Measurements from ENCODE around the gene SPINK8.
"Not testable (repeated sequence)": the region's sequence is repeated elsewhere in the genome, so short reads cannot be mapped to it uniquely, and the experiment has no call there.

The SPINK8 gene

DNA sequence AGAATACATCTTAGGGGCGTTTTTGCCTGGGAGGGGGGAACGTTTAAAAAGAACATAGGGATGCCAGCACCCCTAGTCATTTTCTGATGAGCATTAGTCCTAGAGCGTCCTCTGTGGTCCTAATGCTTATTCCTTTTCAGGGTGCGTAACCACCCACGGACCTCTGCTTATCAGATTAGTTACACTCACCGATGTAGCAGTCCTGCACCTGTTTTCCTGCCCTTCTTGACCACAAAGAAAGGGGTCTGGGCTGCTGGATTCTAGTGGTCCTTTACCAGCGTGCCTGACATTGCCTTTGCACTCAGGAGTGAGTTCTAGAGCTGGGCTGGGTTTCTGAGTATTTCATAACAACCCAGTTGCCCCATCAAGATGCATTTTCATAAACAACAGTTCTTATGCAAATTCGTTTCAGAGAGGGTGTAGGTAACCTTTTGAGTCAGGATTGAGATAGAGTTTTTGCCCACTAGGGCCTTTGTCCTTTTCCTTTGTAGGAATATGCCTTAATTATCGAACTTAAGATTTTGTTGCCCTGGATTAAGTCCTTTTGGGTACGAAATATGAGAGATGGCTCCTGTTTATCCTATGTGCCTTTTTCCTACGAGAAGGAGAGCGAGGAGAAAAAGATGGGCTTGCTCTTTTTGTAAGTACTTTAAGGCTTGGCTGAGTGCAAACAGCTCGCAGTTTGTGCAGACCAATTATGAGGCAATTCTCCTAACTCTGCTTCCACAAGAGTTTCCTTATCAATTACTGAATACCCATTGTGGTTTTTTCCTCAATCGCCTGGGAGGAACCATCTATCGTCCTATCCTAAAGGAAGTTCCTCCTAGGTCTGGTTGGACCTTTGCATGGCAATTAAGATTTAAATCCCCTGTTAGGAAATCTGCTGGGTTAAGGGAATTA lies at the start of gene SPINK8:
Gene SPINK8, minus strand, starts transcription at position 316 of the 900 bp plus-strand sequence. CDS start 5,320 bp downstream, outside the sequence.
- not testable (repeated sequence) for DNase-seq

DNA sequence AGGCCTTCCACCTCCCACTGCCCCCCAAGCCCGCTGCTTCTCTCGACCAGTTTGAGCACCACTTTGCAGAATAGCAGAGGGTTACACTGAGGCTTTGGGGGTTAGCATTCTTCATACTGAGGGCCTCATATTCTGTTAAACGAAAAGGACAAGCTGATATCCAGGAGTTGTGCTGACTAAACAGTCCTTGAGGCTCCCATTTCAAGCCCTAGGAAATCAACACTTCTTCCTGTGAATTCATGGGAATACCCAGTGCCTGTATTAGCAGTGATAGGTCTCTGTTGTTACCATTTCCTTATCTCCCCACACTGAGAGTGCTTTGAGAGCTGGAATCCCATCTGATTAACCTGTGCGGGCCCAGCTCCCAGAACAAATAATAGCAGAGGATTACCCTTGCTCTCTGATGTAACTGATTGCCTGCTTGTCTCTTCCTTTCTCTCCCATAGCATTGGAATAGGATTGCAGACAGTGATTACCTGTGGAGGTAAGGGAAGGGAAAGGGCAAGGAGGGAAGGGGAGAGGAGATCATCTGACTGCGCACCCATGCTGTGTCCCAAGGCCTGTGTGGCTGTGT lies 39.5 kb upstream of the SPINK8 start:
- DNase-seq: no peak

DNA sequence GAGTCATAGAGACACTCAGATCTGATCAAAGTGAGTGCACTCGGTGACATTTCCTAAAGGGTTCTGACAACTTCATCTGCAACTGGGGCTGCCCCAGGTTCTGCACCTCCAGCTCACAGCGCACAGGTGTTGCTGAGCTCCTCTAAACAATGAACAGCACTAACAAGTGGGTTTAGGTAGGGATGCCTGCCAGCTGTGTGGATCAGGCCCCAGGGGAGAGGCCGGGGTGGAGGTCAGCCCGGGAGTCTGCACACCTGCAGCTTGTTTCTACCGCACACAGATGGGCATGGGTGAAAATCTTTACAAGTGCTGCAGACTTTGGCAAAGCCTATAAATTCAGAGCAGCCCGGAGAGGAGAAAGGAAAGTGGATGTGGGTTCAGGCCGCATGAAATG lies 38.9 kb upstream of the SPINK8 start:
- DNase-seq: no peak

DNA sequence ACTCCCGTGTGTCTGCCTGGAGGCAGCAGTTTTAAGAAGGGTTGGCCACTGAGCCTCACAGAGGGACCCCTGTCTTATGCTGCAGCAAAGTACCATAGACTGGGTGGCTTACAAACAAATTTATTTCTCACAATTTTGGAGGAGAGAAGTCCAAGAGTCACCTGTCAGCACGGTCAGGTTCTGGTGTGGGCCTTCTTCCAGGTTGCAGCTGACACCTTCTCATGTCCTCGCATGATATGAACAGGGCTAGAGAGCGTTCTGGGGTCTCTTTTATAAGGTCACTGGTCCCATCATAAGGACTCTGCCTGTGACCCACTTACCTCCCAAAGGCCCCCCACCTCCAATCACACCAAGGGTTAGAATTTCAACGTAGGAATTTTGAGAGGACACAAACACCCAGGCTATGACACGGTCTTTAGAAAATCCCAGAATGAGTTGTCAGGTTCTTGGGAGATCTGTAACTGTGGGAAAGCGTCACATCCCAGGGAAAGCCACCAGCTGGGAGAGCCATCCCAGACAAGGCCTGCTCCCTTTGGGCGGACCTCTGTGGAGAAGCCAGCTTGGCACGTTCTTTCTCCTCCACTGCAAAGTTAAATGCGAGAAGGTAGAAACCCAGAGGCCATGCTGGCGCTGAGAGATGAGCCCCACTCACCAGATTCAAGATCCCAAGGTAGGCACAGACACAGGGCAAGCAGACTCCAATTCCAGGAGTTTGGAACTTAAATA lies 38.4 kb upstream of the SPINK8 start, which contains the start of gene FBXW12:
Gene FBXW12, plus strand, starts transcription at position 569 of the 726 bp plus-strand sequence. CDS start 549 bp downstream, outside the sequence.
- no peak for DNase-seq

DNA sequence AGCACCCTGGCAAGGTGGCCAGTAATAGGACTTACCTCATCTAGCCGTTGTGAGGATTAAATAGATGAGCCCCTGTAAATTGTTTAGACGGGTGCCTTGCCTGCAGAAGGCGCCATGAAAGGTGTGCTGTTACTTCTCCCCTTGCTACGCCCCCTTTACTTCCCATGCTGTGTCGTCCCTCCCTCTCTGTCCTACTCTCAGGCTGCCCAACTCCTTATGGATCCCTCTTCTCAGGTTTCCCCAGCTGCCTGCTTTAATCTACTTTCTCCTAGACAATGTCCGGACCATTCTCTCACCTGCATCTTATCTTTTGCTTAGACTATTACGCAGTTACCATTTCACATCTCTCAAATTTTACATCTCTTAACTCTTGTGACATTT lies 36.9 kb upstream of the SPINK8 start:
- DNase-seq: no peak

DNA sequence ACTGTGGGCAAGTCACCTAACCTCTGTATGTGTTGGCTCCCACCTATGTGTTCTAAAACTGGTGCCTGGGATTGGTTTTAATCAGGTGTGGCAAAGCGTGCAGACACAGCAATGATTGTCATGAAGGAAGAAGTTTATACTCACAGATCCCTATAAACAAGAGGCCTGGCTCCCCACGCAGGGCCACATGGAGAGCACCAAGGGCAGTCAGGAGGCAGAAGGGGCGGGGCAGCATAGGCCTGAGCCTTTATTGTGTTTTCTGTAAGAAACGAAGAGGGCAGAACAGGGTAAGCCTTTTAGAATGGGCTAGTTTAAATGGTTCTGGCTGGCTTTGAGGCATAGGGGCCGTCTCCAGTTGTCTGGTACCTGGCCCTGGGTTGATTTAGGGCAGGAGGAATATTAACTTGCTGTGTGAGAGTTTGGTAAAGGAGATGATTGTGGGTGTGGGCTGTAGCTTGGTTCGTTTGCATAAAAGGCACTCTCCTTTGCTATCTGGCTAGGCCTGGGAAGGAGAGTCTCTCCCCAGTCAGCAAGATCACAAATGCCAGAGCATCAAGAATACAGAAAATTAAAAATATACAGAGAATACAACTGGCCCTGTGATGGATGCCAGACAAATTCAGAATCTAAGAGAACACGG lies 36.4 kb upstream of the SPINK8 start:
- no peak for DNase-seq

DNA sequence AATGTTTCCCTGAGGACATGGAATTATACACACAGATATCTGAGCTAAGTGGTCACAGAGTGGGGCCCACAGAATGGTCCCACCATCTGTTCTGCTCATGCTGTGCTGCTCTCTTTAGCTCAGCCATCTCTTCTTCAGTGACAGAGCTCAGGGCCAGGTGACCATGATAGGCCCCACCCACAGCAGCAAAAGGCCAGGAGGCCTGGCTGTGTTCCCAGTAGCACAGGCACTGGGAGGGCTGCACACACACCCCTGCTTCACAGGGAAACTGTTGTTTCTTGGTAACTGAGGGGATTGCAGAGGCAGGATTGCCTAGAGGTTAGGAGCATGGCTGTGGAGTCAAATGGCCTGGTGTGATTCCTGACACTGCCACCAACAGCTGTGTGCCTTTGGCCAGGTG lies 33.7 kb upstream of the SPINK8 start:
- no peak for DNase-seq

DNA sequence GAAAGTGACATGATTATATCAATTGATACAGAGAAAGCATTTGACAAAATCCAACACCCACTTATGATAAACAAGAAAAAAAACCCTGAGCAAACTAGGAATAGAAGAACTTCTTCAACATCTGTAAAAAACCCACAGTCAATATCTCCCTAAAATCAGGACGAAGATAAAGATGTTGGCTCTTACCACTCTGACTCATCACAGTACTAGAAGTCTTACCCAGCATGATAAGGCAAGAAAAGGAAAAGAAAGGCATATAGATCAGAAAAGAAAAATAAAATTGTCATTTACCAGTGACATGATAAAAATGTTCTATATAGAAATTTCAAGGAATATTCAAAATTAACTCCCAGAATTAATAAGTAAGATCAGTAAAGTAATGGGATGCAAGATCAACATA lies 31.4 kb upstream of the SPINK8 start:
- no peak for DNase-seq

DNA sequence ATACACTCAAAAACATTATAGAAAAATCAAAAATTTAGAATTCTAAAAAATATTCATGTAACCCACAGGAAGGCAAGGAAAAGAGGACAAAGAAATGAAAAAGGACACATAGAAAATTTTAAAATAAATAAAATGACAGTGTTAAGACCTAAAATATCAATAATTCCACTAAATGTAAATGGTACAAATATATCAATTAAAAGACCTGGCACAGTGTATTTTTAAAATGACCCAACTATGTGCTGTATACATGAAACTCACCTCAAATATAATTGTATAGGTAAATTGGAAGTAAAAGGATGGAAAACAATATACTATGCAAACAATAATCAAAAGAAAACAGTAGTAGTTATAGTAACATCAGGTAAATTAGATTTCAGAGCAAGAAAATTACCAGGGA lies 28.5 kb upstream of the SPINK8 start:
- DNase-seq: no peak

DNA sequence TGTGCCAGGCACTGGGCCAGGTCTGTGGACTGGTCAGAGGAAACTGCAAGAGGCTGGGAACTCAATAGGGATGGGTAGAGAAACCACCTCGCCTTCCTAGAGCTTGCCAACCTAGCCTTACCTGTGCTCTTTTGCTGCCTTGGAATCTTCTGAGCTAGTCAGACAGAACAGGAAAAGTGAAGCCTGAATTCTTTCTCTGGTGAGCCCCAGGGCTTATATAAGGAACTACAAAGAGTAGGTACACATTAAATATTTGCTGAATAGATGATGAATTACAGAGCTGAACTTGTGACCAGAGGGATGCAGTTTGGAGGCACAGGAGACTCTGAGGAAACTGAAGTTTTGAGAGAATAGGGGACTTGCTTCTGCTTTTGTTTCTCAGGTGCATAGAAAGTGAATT lies 23.0 kb upstream of the SPINK8 start:
- DNase-seq: no peak

DNA sequence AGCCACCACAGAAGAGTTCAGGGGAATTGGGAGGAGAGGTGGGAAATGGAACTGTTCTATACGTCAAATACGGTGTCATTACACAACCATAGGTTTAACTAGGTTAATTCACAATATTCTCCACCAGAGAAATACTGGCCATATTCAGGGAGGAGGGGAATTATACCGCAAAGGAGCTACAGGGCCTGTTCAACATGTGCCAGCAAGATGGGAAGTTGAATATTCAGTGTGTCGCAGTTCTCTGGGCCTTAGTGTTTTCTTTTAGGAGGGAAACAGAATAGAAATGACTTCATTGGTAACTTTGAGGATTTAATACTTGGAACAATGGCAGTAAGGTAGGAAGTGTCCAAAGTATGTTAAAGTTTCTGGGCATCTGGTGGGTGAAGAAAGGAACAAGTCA lies 20.5 kb upstream of the SPINK8 start:
- DNase-seq: no peak

DNA sequence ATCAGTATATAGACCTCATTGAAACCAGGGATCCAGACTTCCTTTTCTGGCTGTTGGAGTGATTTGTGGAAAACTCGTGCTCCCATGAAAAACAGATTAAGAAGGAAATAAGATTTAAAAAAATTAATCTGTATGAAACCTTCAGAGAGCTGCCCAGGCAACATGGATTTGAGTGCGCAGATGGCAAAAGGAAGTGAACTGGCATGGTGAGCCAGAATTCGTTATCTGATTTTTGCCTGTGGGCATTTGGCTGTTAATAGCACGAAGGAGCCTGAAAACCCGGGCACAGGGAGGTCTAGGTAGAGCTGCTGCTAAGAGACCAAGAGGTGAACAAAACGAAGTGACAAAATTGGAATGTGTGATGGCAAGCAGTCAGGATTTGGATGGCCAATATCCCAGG lies 19.1 kb upstream of the SPINK8 start:
- no peak for DNase-seq

DNA sequence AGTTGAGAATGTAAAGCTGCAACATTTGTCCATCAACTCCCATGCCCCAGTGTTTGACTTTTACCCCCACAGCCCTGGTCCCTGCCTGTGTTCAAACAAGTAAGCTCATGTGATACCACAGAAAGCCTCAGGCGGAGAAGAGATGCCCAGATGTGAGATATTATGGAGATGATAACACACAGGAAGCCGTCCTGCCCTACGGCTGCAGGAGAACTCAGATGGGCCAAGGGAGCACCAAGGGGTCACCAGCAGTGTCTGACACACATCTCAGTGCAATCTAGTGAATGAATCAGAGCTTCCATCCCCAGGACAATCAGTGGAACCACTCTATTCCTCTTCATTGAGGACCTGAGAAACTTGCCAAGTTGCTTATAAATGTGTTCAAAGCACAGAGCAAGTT lies 14.0 kb upstream of the SPINK8 start:
- no peak for DNase-seq

DNA sequence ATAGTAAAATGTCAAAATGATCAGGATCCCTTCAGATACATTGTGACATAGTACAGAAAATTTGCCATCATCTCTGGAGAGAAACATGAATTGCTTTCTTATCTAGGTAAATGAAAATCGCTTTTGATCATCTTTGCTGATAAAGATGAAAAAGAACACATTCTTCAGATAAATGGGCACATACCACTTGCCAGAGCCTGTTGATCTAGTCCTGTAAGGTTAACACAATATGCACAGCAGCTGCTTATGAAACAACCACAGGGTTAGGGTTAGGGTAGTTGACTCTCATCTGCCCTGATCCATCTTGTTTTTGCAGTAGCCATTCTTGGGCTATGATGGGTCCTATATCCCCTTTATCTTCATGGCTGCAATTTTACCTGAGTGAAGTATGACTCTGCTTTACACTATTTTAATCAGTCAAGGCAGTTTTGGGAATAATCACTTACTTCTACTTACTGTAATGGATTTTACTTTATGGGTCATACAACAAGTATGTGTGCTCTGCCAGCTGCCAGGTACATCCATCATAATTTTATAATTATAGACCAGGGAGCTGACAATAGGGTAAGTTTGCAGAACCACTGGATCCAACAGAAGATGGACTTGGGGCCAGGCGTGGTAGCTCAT lies 12.6 kb upstream of the SPINK8 start:
- no peak for DNase-seq

DNA sequence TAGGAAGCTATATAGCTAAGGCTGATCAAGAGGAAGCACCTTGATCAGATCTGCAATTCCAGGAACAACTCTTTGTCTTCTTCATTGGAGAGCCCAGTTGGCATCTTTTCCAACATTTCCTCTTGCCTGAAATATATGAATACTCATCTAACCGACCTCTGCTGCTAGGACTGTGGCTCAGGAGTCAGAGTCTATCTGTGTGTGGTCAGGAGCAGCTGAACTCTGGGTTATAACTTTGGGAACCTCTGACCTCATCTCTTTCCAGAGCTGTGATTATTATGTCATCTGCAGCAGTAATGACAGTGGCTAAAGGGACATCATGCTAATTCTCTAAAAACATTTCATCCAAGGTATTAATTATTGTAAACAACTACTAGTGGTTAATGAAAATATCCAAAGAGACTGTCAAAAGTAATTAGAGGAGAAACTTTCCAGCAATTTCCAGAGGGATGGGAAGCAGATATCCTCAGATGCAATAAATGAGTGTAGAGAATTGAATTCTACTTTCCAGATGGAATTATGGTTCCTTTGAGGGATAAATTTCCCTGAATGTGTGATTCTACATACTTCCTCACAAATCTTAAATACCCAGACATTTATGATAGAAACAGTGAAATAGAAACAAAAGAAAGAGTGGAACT lies 11.5 kb upstream of the SPINK8 start:
- DNase-seq: no peak

DNA sequence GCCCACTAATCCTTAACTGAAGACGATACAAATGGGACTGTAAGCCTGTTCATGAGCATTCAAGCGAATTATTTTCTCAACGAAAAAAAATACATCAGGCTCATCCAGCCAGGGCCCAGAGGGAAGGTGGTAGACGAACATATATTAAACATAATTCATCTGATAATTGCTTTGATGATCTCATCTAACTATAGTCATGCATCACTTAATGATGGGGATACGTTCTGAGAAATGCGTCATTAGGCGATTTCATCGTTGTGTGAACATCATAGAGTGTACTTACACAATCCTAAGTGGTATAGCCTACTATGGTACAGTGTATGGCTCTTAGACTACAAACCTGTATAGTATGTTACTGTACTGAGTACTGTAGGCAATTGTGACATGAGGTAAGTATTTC lies 10.0 kb upstream of the SPINK8 start:
- no peak for DNase-seq

DNA sequence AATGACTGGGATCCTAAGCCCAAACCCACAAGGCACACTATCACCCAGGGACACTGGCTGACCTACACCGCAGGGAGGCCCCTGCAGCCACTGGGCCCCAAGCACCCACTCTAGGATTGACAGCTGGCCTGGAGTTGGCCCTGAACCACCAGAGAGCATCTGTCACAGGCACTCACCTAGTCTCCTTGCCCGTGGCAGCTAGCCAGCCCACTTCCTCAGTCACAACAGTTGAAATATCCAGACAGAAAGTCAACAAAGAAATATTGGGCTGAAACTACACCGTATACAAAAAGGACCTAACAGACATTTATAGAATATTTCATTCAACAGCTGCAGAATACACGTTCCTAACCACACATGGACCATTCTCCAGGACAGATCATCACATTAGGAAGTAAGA lies 5.2 kb upstream of the SPINK8 start:
- no peak for DNase-seq

DNA sequence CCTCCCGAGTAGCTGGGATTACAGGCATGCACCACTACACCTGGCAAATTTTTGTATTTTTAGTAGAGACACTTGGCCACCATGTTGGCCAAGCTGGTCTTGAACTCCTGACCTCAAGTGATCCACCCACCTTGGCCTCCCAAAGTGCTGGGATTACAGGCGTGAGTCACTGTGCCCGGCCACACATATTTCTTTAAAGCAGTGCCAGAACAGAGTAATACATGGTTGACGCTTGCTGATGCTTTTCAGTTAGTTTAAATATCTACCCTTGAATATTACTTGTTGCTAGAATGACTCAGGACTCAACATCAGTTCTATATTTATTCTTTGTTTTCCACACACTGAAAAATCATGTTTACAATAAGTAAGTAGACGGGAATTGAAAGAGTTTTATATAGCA lies 4.1 kb upstream of the SPINK8 start:
- not testable (repeated sequence) for DNase-seq

DNA sequence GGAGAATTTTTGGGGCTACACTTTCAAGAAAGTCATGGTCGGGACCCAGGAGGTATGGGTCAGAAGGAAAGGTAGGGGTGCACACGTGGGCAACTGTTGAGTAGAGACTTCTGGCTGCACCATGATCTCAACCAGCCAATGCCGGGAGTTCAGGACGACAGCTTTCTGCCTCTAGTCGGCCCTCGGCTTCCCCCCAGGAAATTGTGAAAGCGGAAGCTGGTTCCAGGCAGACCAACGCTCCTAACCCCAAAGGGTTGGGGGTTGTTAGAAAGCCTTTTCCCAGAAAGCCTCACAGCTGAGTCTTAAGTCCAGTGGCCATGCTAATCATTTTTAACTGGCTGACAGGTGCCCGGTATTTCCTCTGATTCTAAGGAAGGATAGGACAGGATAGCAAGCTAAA lies 1.8 kb upstream of the SPINK8 start:
- not testable (repeated sequence) for DNase-seq

DNA sequence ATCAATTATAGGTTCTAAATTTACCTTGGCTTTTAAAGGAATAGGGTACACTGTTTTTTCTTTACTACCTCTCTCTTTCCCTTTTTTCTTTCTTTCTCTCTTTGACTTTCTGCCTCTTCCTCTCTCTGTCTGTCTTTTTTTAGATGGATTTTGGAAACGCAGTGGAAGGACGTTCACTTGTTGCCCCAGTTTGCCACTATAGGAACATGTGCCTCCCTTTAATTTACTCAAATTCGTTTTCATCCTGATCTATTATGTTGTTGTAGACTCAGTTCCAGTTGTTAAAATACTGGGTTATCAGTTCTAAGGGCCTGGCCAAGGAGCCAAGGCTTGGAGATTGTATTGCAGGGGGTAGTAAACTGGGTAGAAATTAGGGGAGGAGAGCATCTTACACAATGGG lies 1.1 kb upstream of the SPINK8 start:
- no peak for DNase-seq

DNA sequence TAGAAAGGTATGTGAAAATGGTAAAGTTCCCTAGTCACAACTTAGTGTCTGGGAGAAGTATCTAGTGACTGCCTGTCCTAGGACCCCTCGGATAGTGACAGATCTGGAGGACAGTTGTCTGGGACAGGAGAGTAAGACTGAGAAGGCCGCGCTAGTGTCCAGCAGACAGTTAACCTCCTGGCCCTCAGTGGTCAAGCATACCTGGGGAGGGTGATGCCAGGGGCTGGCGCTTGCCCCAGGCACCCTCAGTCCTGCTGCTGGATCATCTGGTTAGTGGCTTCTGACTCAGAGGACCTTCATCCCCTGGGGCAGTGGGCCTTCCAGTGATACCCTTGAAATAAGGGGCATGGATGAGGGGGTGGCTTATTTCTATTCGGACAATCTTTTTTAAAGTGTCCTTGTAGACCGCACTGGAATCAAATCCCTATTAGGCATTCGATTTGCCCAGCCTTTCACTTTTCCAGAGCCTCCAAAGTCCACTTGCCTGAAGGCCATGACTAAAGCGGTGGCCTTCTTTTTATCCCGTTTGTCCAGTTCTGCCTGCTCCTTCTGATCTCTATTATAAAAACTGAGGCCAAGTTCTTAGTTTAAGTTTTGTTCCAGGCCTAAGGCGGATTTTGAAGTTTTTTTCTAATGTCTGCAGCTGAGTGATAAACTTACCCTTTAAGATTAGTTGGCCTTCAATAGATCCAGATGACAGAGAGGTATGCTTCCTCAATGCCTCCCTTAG lies 1.6 kb downstream of the SPINK8 start:
- DNase-seq: not testable (repeated sequence)

DNA sequence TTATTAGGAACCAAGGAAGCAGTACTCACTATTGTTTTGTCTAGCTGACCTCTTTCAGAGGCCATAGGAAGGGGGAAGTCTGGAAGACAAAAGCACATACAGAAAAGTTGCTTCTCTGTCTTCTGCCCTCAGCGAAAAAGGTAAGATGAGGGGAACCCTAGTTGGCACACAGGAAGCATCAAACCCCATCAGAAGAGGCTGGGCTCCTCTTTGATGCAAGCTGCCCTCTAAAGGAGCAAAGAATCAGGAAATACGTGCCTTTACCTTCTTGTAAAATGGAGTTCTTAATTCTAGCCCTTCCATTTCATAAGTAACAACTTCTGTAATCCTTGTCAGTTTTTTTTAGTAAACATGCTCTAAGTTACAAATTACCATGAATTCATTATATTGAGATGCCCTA lies 12.5 kb downstream of the SPINK8 start:
- DNase-seq: peak in 1 of 6 experiments; percentile 2
